Measurements from ENCODE around the gene NGB. TPM values are rescaled to one million over a fixed set of nuclear protein-coding genes. Genes with fewer than 3 reads are reported as not detected.

Gene NGB
- polyA plus RNA-seq, 3 donors, result not detected

- Histone ChIP-seq H3K79me2 (ENCODE audit: insufficient read depth, low read length) (no peaks in the 10 kb centered on the region), H3K9me3 (replicated peaks in 1 of 2; ENCODE audit: control insufficient read depth in 1 of 2, insufficient read depth in 1 of 2, low read length in 2 of 2) (no peaks in the 10 kb centered on the region), H2AFZ (ENCODE audit: insufficient read depth, low read depth, low read length, poor library complexity, severe bottlenecking) (no peak overlapping the region), H3K9ac (ENCODE audit: insufficient read depth, low read length, poor library complexity, severe bottlenecking) (no peak overlapping the region), H3K27ac (ENCODE audit: low read depth in 1 of 2, low read length in 2 of 2) (no peak overlapping the region), H3K4me3 (replicated peaks in 1 of 3; ENCODE audit: low read depth in 2 of 3, low read length in 3 of 3) (no peak overlapping the region), H4K20me1 (ENCODE audit: insufficient read depth, low read length) (no peaks in the 10 kb centered on the region), H3K4me2 (replicated peaks; ENCODE audit: extremely low read depth, low read length, poor library complexity, severe bottlenecking) (no peak overlapping the region), H3K4me1 (ENCODE audit: control insufficient read depth in 1 of 2, insufficient read depth in 2 of 2, low read length in 2 of 2) (no peaks in the 10 kb centered on the region), H3K36me3 (replicated peaks in 1 of 2; ENCODE audit: control insufficient read depth in 1 of 2, insufficient read depth in 2 of 2, low read length in 2 of 2) (peaks cover 2 to 49% of the 10 kb centered on the region in 2 donors), H3K27me3 (ENCODE audit: control insufficient read depth in 2 of 2, insufficient read depth in 2 of 2, low read length in 2 of 2) (no peaks in the 10 kb centered on the region)
- 100% methylated on average over 6 of the region's 8 CpGs for WGBS (ENCODE audit: insufficient coverage)
- intact Hi-C loops (cut with micrococcal nuclease), result no loop called here
- Mint-ChIP-seq H3K9me3 (no peaks in the 10 kb centered on the region), H3K4me3 (no peak overlapping the region), H3K27me3 (ENCODE audit: low read depth in 3 of 3) (peaks cover 0 to 2% (median 0%) of the 10 kb centered on the region in 3 donors), H3K27ac (no peak overlapping the region), H3K36me3 (peaks cover 25 to 27% of the 10 kb centered on the region in 2 donors), H3K4me1 (peaks cover 5% of the 10 kb centered on the region)
- no peak for TF ChIP-seq CTCF (IDR thresholded peaks at IDR 0.05)
- DNase-seq, result no peak
Measured at GRCh38 chr14:77296906-77297305, 25.9 kb upstream of the NGB start.

GRCh38 chr14:77296155-77296554 is 25.1 kb upstream of the NGB start:
- intact Hi-C loops (cut with micrococcal nuclease), result no loop called here
- TF ChIP-seq CTCF (IDR thresholded peaks at IDR 0.05), result no peak
- no peak overlapping the region for H2AFZ ChIP-seq (ENCODE audit: insufficient read depth, low read depth, low read length, poor library complexity, severe bottlenecking)
- Mint-ChIP-seq H3K4me1 (peaks cover 4% of the 10 kb centered on the region), H3K9me3 (no peaks in the 10 kb centered on the region), H3K27ac (peak overlapping the region in 1 of 7 donors; percentile 82), H3K36me3 (peaks cover 25 to 27% of the 10 kb centered on the region in 2 donors), H3K27me3 (ENCODE audit: low read depth in 3 of 3) (peaks cover 0 to 2% (median 0%) of the 10 kb centered on the region in 3 donors), H3K4me3 (no peak overlapping the region)
- no peak for DNase-seq
- H3K27me3 ChIP-seq (ENCODE audit: control insufficient read depth in 2 of 2, insufficient read depth in 2 of 2, low read length in 2 of 2), result no peaks in the 10 kb centered on the region
- no peaks in the 10 kb centered on the region for H3K4me1 ChIP-seq (ENCODE audit: control insufficient read depth in 1 of 2, insufficient read depth in 2 of 2, low read length in 2 of 2)
- no peak overlapping the region for H3K9ac ChIP-seq (ENCODE audit: insufficient read depth, low read length, poor library complexity, severe bottlenecking)
- no peaks in the 10 kb centered on the region for H4K20me1 ChIP-seq (ENCODE audit: insufficient read depth, low read length)
- H3K36me3 ChIP-seq (replicated peaks in 1 of 2; ENCODE audit: control insufficient read depth in 1 of 2, insufficient read depth in 2 of 2, low read length in 2 of 2), result peaks cover 2 to 49% of the 10 kb centered on the region in 2 donors
- no peak overlapping the region for H3K27ac ChIP-seq (ENCODE audit: low read depth in 1 of 2, low read length in 2 of 2)
- H3K9me3 ChIP-seq (replicated peaks in 1 of 2; ENCODE audit: control insufficient read depth in 1 of 2, insufficient read depth in 1 of 2, low read length in 2 of 2), result no peaks in the 10 kb centered on the region
- H3K79me2 ChIP-seq (ENCODE audit: insufficient read depth, low read length), result no peaks in the 10 kb centered on the region
- H3K4me3 ChIP-seq (replicated peaks in 1 of 3; ENCODE audit: low read depth in 2 of 3, low read length in 3 of 3), result no peak overlapping the region
- 100% methylated on average over 8 of the region's 13 CpGs for WGBS (ENCODE audit: insufficient coverage)
- H3K4me2 ChIP-seq (replicated peaks; ENCODE audit: extremely low read depth, low read length, poor library complexity, severe bottlenecking), result no peak overlapping the region
